Measurements from ENCODE around the gene MBD5. TPM values are rescaled to one million over a fixed set of nuclear protein-coding genes. Genes with fewer than 3 reads are reported as not detected.
A peak's percentile ranks its signal among the peaks of the same experiment; 100 is the strongest.

Gene MBD5
- total and polyA plus RNA-seq, 2 donors (not counting 1 experiment from before 2014, with no cell fraction given) = 10.9 to 69.7 TPM

DNA sequence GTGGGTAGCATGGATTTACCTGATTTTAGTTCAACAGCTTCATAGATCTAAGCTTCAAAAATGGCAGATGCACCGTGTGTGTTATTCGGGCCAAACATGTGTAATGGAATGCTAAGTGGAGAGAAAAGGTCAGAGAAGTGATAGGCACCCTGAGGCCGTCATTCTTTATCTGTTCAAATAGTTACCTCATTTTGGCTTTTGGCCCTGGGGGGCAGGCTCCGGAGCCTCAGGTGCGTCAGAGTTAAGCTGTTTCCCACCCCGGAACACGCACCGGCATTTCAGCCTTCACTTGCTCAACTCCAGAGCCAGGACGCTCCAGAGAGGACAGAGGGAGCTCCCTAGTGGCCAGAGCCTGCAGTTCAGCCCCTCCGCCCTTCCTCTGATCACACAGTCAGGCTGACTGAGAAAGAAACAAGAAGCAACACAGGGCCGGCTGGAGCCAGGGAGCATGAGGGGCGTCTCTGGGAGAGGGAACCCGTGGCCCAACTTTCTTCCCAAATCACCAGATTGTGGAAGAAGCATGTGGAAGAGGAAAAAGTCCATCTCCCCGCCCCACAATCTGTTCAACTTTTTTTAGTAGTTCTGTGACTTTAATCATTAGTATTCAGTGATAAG lies 488.5 kb downstream of the MBD5 start:
- H3K9me3 Mint-ChIP-seq (ENCODE audit: insufficient read depth) = no peaks in the 10 kb centered on the region
- peak overlapping the region; percentile 65 for H3K4me3 Mint-ChIP-seq
- H3K4me1 Mint-ChIP-seq = peaks cover 9% of the 10 kb centered on the region
- Histone ChIP-seq H3K27ac (ENCODE audit: low read length in 2 of 2) (no peak overlapping the region), H3K79me2 (ENCODE audit: control insufficient read depth, insufficient read depth, low read length) (no peaks in the 10 kb centered on the region), H3K9me3 (ENCODE audit: control extremely low read depth in 1 of 3, control insufficient read depth in 2 of 3, insufficient read depth in 1 of 3, low read length in 2 of 3) (no peaks in the 10 kb centered on the region), H4K20me1 (ENCODE audit: control insufficient read depth, insufficient read depth, low read length, poor library complexity, severe bottlenecking) (no peaks in the 10 kb centered on the region), H3K36me3 (replicated peaks in 1 of 2; ENCODE audit: control extremely low read depth in 1 of 2, control insufficient read depth in 1 of 2, extremely low read depth in 1 of 2, insufficient read depth in 2 of 2, low read length in 1 of 2) (peaks cover 0 to 7% of the 10 kb centered on the region in 2 experiments), H3K9ac (ENCODE audit: low read length) (peak overlapping the region; percentile 60), H2AFZ (ENCODE audit: insufficient read depth, low read depth, low read length, poor library complexity, severe bottlenecking) (peak overlapping the region; percentile 84), H3K27me3 (replicated peaks in 1 of 4; ENCODE audit: control extremely low read depth in 1 of 4, control insufficient read depth in 3 of 4, insufficient read depth in 4 of 4, low read length in 3 of 4) (no peaks in the 10 kb centered on the region), H3K4me3 (ENCODE audit: control extremely low read depth in 1 of 5, extremely low read depth in 1 of 5, insufficient read depth in 1 of 5, low read depth in 2 of 5, low read length in 4 of 5) (peak overlapping the region in 4 of 5 experiments; percentile 28 to 58 (median 52)), H3K4me2 (replicated peaks; ENCODE audit: low read depth, low read length, poor library complexity, severe bottlenecking) (peak overlapping the region; percentile 70), H3K4me1 (ENCODE audit: control insufficient read depth in 2 of 2, insufficient read depth in 2 of 2, low read length in 2 of 2) (peaks cover 4 to 9% of the 10 kb centered on the region in 2 donors)
- WGBS (ENCODE audit: insufficient coverage) = 2% methylated on average over 10 of the region's 14 CpGs
- ATAC-seq (ENCODE audit: low read depth) (peak; percentile 100), DNase-seq (peak; percentile 84)
- POLR2A ChIA-PET = interaction anchor here (0.6 kb wide), 2 partner anchors 15 to 521 kb away, joined by 3 read pairs; no protein-coding TSS in a partner anchor
- no peak for TF ChIP-seq EZH2 (IDR thresholded peaks at IDR 0.05; ENCODE audit: borderline replicate concordance, insufficient read depth, low read depth, low read length, poor library complexity, severe bottlenecking)
- TF ChIP-seq, protein P1, sequence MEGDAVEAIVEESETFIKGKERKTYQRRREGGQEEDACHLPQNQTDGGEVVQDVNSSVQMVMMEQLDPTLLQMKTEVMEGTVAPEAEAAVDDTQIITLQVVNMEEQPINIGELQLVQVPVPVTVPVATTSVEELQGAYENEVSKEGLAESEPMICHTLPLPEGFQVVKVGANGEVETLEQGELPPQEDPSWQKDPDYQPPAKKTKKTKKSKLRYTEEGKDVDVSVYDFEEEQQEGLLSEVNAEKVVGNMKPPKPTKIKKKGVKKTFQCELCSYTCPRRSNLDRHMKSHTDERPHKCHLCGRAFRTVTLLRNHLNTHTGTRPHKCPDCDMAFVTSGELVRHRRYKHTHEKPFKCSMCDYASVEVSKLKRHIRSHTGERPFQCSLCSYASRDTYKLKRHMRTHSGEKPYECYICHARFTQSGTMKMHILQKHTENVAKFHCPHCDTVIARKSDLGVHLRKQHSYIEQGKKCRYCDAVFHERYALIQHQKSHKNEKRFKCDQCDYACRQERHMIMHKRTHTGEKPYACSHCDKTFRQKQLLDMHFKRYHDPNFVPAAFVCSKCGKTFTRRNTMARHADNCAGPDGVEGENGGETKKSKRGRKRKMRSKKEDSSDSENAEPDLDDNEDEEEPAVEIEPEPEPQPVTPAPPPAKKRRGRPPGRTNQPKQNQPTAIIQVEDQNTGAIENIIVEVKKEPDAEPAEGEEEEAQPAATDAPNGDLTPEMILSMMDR (IDR thresholded peaks at IDR 0.05) = peak; percentile 86
- H3K27me3 Mint-ChIP-seq = no peaks in the 10 kb centered on the region
- CTCF ChIA-PET = interaction anchor here (0.6 to 5.2 kb wide), 42 partner anchors 9 to 600 kb away, joined by 3 to 143 read pairs (median 4); partner anchors contain the start of genes MBD5 and ORC4
- peak overlapping the region; percentile 21 for H3K27ac Mint-ChIP-seq
- intact Hi-C loops (cut with micrococcal nuclease) = loop anchor here (1.0 to 10.0 kb wide), 5 partner anchors 135 to 1075 kb away; partner anchors contain the start of genes EPC2 and MMADHC

DNA sequence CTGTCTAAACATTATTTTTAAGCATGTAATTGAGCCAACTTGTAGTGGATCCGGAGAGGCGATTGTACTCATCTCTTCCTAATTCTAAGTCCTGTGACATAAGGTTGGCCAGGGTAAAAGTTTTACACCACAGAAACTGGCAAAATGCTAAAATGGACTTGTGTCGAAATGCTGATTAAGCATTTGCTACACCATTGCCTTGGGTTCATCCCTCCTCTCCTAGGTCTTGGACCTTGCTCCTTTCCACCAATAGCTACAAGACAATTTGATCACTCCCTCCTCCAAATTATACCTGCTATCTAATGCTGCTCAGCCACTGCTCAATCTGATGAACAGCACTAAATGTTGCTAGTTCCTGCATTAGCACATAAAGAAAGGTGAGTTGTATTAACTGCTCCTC lies 491.0 kb downstream of the MBD5 start:
- Histone ChIP-seq H3K9ac (ENCODE audit: low read length) (no peak overlapping the region), H3K4me3 (ENCODE audit: control extremely low read depth in 1 of 5, extremely low read depth in 1 of 5, insufficient read depth in 1 of 5, low read depth in 2 of 5, low read length in 4 of 5) (no peak overlapping the region), H3K27ac (ENCODE audit: low read length in 2 of 2) (no peak overlapping the region), H4K20me1 (ENCODE audit: control insufficient read depth, insufficient read depth, low read length, poor library complexity, severe bottlenecking) (no peaks in the 10 kb centered on the region), H3K4me1 (ENCODE audit: control insufficient read depth in 2 of 2, insufficient read depth in 2 of 2, low read length in 2 of 2) (peaks cover 4 to 9% of the 10 kb centered on the region in 2 donors), H3K4me2 (replicated peaks; ENCODE audit: low read depth, low read length, poor library complexity, severe bottlenecking) (no peak overlapping the region), H3K27me3 (replicated peaks in 1 of 4; ENCODE audit: control extremely low read depth in 1 of 4, control insufficient read depth in 3 of 4, insufficient read depth in 4 of 4, low read length in 3 of 4) (no peaks in the 10 kb centered on the region), H2AFZ (ENCODE audit: insufficient read depth, low read depth, low read length, poor library complexity, severe bottlenecking) (no peak overlapping the region), H3K79me2 (ENCODE audit: control insufficient read depth, insufficient read depth, low read length) (no peaks in the 10 kb centered on the region), H3K36me3 (replicated peaks in 1 of 2; ENCODE audit: control extremely low read depth in 1 of 2, control insufficient read depth in 1 of 2, extremely low read depth in 1 of 2, insufficient read depth in 2 of 2, low read length in 1 of 2) (peaks cover 0 to 7% of the 10 kb centered on the region in 2 experiments), H3K9me3 (ENCODE audit: control extremely low read depth in 1 of 3, control insufficient read depth in 2 of 3, insufficient read depth in 1 of 3, low read length in 2 of 3) (no peaks in the 10 kb centered on the region)
- TF ChIP-seq EZH2 (IDR thresholded peaks at IDR 0.05; ENCODE audit: borderline replicate concordance, insufficient read depth, low read depth, low read length, poor library complexity, severe bottlenecking) = no peak
- TF ChIP-seq, protein P1 (IDR thresholded peaks at IDR 0.05) = no peak
- H3K9me3 Mint-ChIP-seq (ENCODE audit: insufficient read depth) = no peaks in the 10 kb centered on the region
- WGBS (ENCODE audit: insufficient coverage) = 100% methylated on average over 3 of the region's 3 CpGs
- no peak overlapping the region for H3K27ac Mint-ChIP-seq
- H3K4me1 Mint-ChIP-seq = peaks cover 9% of the 10 kb centered on the region
- no peak for DNase-seq
- ATAC-seq (ENCODE audit: low read depth) = no peak
- no peaks in the 10 kb centered on the region for H3K27me3 Mint-ChIP-seq
- H3K4me3 Mint-ChIP-seq = no peak overlapping the region
- intact Hi-C loops (cut with micrococcal nuclease) = no loop called here
- ChIA-PET POLR2A (no interaction called here), CTCF (interaction anchor here (0.9 kb wide), 1 partner anchor 10 kb away, joined by 3 read pairs; no protein-coding TSS in a partner anchor)
